HCT116 (cell line): ENCODE data around the gene KCNJ18. TPM values are rescaled to one million over a fixed set of nuclear protein-coding genes. Genes with fewer than 3 reads are reported as not detected.
"Not testable (repeated sequence)": the region's sequence is repeated elsewhere in the genome, so short reads cannot be mapped to it uniquely, and the experiment has no call there.

ENCODE experiments used
- ATAC-seq: fragments of 200-7000 bp; cut with Tn5 transposase; 2 replicates; pipeline ENCODE4 v1.9.1; 2020; ENCODE audit warnings: mild to moderate bottlenecking, moderate library complexity
- BruUV-seq: library from RNA; stranded (reverse); fragments of 400-500 nt; replicated peaks from 2 replicates; lab custom pipeline; 2021; lab: Mats Ljungman, UMichigan
- CTCF ChIA-PET: fragments of 300-600 bp; sonication (Branson Sonifier 250); formaldehyde crosslinking; loops from one replicate; lab custom pipeline; 2021; ENCODE audit warnings: antibody characterized with exemption; lab: Charles Lee
- POLR2A ChIA-PET: fragments of 300-600, 350-600 bp; sonication (Branson Sonifier 250); formaldehyde crosslinking; loops from one replicate; lab custom pipeline; 2021; ENCODE audit warnings: antibody characterized with exemption; lab: Charles Lee
- RAD21 ChIA-PET, 2 experiments: fragments of 300-600 bp; sonication (Branson Sonifier 250); formaldehyde crosslinking; loops; one replicate each; lab custom pipeline; 2023; ENCODE audit warnings: low total read pairs in 2 of 2; ENCODE audit not compliant: uncharacterized antibody in 2 of 2, unreplicated experiment in 2 of 2, low non-redundant PET in 1 of 2; lab: Charles Lee
- DNase-seq: peaks from one replicate; pipeline ENCODE4 v3.0.0-alpha.2; 2010; ENCODE audit warnings: low read depth, low spot score
- H2AFZ ChIP-seq: fragments of 200-600 bp; shearing (Covaris generic), sonication (generic); 2 replicates; pipeline ENCODE4 v1.6.1; 2017; ENCODE audit warnings: low read depth, mixed run types, mixed read lengths, antibody characterized with exemption, low read length; ENCODE audit not compliant: poor library complexity, severe bottlenecking
- H3K27ac ChIP-seq: 2 replicates; pipeline ENCODE4 v1.5.1; 2012; ENCODE audit warnings: low read depth, low read length
- H3K27me3 ChIP-seq: fragments of 200-600 bp; sonication (generic); 2 replicates; pipeline ENCODE4 v1.6.1; 2016; ENCODE audit warnings: mixed run types, low read length, mixed read lengths; ENCODE audit not compliant: insufficient read depth
- H3K36me3 ChIP-seq, 2 experiments: fragments of 200-500 bp in 1 of 2; fragments of 200-600 bp in 1 of 2; sonication (Bioruptor generic) in 1 of 2; sonication (generic) in 1 of 2; 2 replicates each; pipeline versions ENCODE4 v1.5.1 to v1.6.1; 2014 to 2016; ENCODE audit warnings: low read length in 2 of 2, inconsistent platforms in 1 of 2, mixed read lengths in 1 of 2, mixed run types in 1 of 2; ENCODE audit not compliant: insufficient read depth in 2 of 2, control insufficient read depth in 1 of 2
- H3K4me1 ChIP-seq, 2 experiments: fragments of 200-600 bp in 1 of 2; sonication (generic) in 1 of 2; 2 replicates each; pipeline versions ENCODE4 v1.5.1 to v1.6.1; 2012 to 2017; ENCODE audit warnings: low read length in 2 of 2, inconsistent platforms in 1 of 2, mild to moderate bottlenecking in 1 of 2, mixed read lengths in 1 of 2, mixed run types in 1 of 2, moderate library complexity in 1 of 2; ENCODE audit not compliant: insufficient read depth in 2 of 2, control insufficient read depth in 1 of 2
- H3K4me2 ChIP-seq: fragments of 200-600 bp; sonication (generic); 2 replicates; pipeline ENCODE4 v1.6.1; 2017; ENCODE audit warnings: mixed run types, low read length, mixed read lengths
- H3K4me3 ChIP-seq, 2 experiments: fragments of 200-600 bp in 1 of 2; sonication (generic) in 1 of 2; replicated peaks in 1 of 2; 2 replicates each; pipeline ENCODE4 v1.5.1; 2011 to 2016; ENCODE audit warnings: low read length in 2 of 2, control low read depth in 1 of 2, low read depth in 1 of 2, mild to moderate bottlenecking in 1 of 2, mixed read lengths in 1 of 2, mixed run types in 1 of 2
- H3K79me2 ChIP-seq: fragments of 200-600 bp; sonication (generic); 2 replicates; pipeline ENCODE4 v1.6.1; 2017; ENCODE audit warnings: mild to moderate bottlenecking, mixed run types, low read length, moderate library complexity, mixed read lengths; ENCODE audit not compliant: insufficient read depth
- H3K9ac ChIP-seq: fragments of 200-600 bp; sonication (generic); 2 replicates; pipeline ENCODE4 v1.6.1; 2016; ENCODE audit warnings: low read length, mixed read lengths
- H3K9me2 ChIP-seq: fragments of 200-600 bp; sonication (generic), shearing (Covaris generic); 2 replicates; pipeline ENCODE4 v1.6.1; 2017; ENCODE audit warnings: mixed run types, mild to moderate bottlenecking, moderate library complexity; ENCODE audit not compliant: insufficient read depth
- H3K9me3 ChIP-seq, 2 experiments: fragments of 200-500 bp in 1 of 2; fragments of 200-600 bp in 1 of 2; sonication (Bioruptor generic) in 1 of 2; sonication (generic) in 1 of 2; 2 replicates each; pipeline ENCODE4 v1.6.1; 2014 to 2017; ENCODE audit warnings: low read length in 2 of 2, mixed read lengths in 2 of 2, inconsistent platforms in 1 of 2, low read depth in 1 of 2, mild to moderate bottlenecking in 1 of 2, mixed run types in 1 of 2, moderate library complexity in 1 of 2; ENCODE audit not compliant: control insufficient read depth in 1 of 2, insufficient read depth in 1 of 2
- H4K20me1 ChIP-seq: fragments of 200-600 bp; sonication (generic), shearing (Covaris generic); 2 replicates; pipeline ENCODE4 v1.6.1; 2017; ENCODE audit warnings: mixed run types, mild to moderate bottlenecking, moderate library complexity; ENCODE audit not compliant: insufficient read depth
- intact Hi-C: fragments of 100-400 bp; cut with micrococcal nuclease; formaldehyde crosslinking; loops from 2 replicates; pipeline ENCODE4 v1.10.0; 2022
- total RNA-seq: library from RNA; stranded (reverse); gene quantifications from one replicate; pipeline ENCODE4 v1.2.1, GENCODE V29; 2021; ENCODE audit not compliant: unreplicated experiment

The KCNJ18 gene
- total RNA-seq, 1 experiment from 2014 or later: not detected

DNA sequence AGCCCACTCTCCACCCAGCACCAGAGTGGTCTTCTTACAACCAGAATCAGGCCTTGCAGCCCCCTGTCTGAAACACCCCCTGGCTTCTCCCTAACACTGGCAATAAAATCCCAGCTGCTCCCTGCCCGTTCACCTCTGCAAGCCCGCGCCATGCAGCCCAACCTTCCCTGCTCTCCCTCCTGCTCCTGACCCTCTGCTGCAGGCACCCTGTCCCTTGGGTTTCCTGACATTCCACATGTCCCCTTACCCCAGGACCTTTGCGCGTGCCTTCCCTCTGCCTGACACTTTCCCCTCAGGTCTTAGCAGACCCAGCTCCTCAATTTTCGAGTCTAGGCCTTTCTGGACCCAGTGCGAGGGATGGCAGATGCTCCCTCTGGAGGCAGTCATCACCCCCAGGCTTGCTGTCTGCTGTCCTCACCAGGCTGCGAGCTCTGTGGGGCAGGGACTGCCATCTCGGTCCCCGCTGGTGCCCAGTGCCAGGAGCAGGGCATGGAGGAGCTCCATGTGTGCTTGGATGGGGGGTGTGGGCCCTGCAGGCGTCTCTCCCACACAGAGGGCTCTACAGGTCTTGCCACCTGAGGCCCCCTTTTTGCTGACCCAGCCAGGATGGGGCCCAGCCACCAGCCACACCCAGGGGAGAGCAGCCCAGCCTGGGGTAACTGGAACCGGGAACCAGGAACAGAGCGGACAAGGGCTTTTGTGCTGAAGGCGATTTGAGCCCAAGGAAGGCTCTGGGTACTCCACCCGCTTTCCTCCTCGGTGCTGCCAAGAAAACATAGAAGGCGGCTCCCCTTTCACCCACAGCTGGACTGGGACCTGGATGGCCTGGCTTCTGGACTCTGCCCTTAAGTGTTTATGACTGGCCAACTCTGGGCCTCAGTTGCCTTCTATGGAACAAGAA lies 15.6 kb downstream of the KCNJ18 start:
- H3K79me2 ChIP-seq, POLR2A ChIA-PET, H3K4me2 ChIP-seq, H3K4me3 ChIP-seq, H3K27ac ChIP-seq, H3K9ac ChIP-seq, H4K20me1 ChIP-seq, H3K27me3 ChIP-seq, H3K4me1 ChIP-seq, H3K9me3 ChIP-seq, CTCF ChIA-PET, DNase-seq, ATAC-seq, BruUV-seq, H3K9me2 ChIP-seq, RAD21 ChIA-PET, H2AFZ ChIP-seq, H3K36me3 ChIP-seq, intact Hi-C loops: not testable (repeated sequence)

GRCh38 chr17:21708612-21709535 lies 16.6 kb downstream of the KCNJ18 start:
- H2AFZ ChIP-seq, H3K27ac ChIP-seq, H3K9ac ChIP-seq, H3K36me3 ChIP-seq, POLR2A ChIA-PET, RAD21 ChIA-PET, H3K4me1 ChIP-seq, H3K4me3 ChIP-seq, H3K27me3 ChIP-seq, H3K9me3 ChIP-seq, DNase-seq, H3K9me2 ChIP-seq, H4K20me1 ChIP-seq, H3K4me2 ChIP-seq, H3K79me2 ChIP-seq, CTCF ChIA-PET, intact Hi-C loops, ATAC-seq, BruUV-seq: not testable (repeated sequence)

- H3K36me3 ChIP-seq, H2AFZ ChIP-seq, H3K9ac ChIP-seq, POLR2A ChIA-PET, H4K20me1 ChIP-seq, H3K4me1 ChIP-seq, ATAC-seq, H3K4me3 ChIP-seq, CTCF ChIA-PET, H3K4me2 ChIP-seq, H3K9me3 ChIP-seq, BruUV-seq, H3K27ac ChIP-seq, H3K9me2 ChIP-seq, intact Hi-C loops, RAD21 ChIA-PET, DNase-seq, H3K79me2 ChIP-seq, H3K27me3 ChIP-seq: not testable (repeated sequence)
These were observed 17.7 kb downstream of the KCNJ18 start for GRCh38 chr17:21709994-21710393.

DNA sequence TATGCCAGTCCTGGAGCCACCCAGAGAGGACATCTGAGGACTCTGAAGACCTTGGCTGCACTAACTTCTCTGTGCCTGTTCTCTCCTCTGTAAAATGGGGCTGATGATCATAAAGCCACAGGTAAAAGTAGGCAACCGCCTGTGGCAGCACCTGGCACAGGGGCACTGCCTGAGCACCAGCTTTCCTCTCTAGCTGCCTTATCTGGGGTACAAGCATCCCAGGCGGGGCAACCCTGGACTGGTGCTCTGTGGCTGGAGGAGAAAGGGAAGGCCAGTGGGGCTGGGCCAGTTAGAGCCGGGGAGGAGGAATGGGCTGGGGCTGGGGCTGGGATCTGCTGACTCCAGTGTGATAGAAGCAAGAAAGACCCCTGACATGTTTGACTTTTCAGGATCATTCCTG lies 18.2 kb downstream of the KCNJ18 start:
- H3K9me3 ChIP-seq, H3K4me3 ChIP-seq, CTCF ChIA-PET, H3K36me3 ChIP-seq, H3K4me1 ChIP-seq, H3K9me2 ChIP-seq, H3K9ac ChIP-seq, H3K27me3 ChIP-seq, H4K20me1 ChIP-seq, ATAC-seq, POLR2A ChIA-PET, BruUV-seq, H2AFZ ChIP-seq, RAD21 ChIA-PET, DNase-seq, H3K79me2 ChIP-seq, H3K4me2 ChIP-seq, intact Hi-C loops, H3K27ac ChIP-seq: not testable (repeated sequence)
